Neural progenitor cell (in vitro differentiated cells): ENCODE data around the gene SNTG2. TPM values are rescaled to one million over a fixed set of nuclear protein-coding genes. Genes with fewer than 3 reads are reported as not detected.

ENCODE experiments used
- DNase-seq: peaks from one replicate; pipeline ENCODE4 v3.0.0-alpha.2; 2016; ENCODE audit warnings: low spot score
- H2AFZ ChIP-seq: fragments of 200-600 bp; sonication (generic); replicated peaks from 2 replicates; pipeline ENCODE4 v1.6.1; 2016; ENCODE audit warnings: antibody characterized with exemption
- H3F3A ChIP-seq: fragments of 200-600 bp; sonication (generic); 2 replicates; pipeline ENCODE4 v1.6.1; 2016; ENCODE audit warnings: antibody characterized with exemption, low read depth
- H3K27ac ChIP-seq: fragments of 200-600 bp; sonication (generic); 2 replicates; pipeline ENCODE4 v1.5.1; 2016; ENCODE audit warnings: mild to moderate bottlenecking
- H3K27me3 ChIP-seq: fragments of 200-600 bp; sonication (generic); 2 replicates; pipeline ENCODE4 v1.6.1; 2016; ENCODE audit warnings: mild to moderate bottlenecking, moderate library complexity
- H3K36me3 ChIP-seq: fragments of 200-600 bp; sonication (generic); 2 replicates; pipeline ENCODE4 v1.5.1; 2016
- H3K4me1 ChIP-seq: fragments of 200-600 bp; sonication (generic); 2 replicates; pipeline ENCODE4 v1.6.1; 2016; ENCODE audit warnings: mixed run types
- H3K4me2 ChIP-seq: fragments of 200-600 bp; sonication (generic); 2 replicates; pipeline ENCODE4 v1.6.1; 2016
- H3K4me3 ChIP-seq: fragments of 200-600 bp; sonication (generic); 2 replicates; pipeline ENCODE4 v1.5.1; 2016
- H3K79me2 ChIP-seq: fragments of 200-600 bp; sonication (generic); 2 replicates; pipeline ENCODE4 v1.6.1; 2016; ENCODE audit warnings: low read depth
- H3K9ac ChIP-seq: fragments of 200-600 bp; sonication (generic); 2 replicates; pipeline ENCODE4 v1.6.1; 2016
- H3K9me3 ChIP-seq: fragments of 200-600 bp; sonication (generic); 2 replicates; pipeline ENCODE4 v1.5.1; 2016; ENCODE audit warnings: low read depth
- H4K20me1 ChIP-seq: fragments of 200-600 bp; sonication (generic); 2 replicates; pipeline ENCODE4 v1.6.1; 2016; ENCODE audit warnings: low read depth
- H3K27ac Mint-ChIP-seq: 3 replicates; pipeline ENCODE4 v1.8.0; 2021; ENCODE audit warnings: mixed read lengths
- H3K27me3 Mint-ChIP-seq: 2 replicates; pipeline ENCODE4 v1.8.0; 2022; ENCODE audit warnings: low read depth, mild to moderate bottlenecking, inconsistent platforms, moderate library complexity, mixed read lengths; ENCODE audit not compliant: insufficient read depth
- H3K36me3 Mint-ChIP-seq: 3 replicates; pipeline ENCODE4 v1.8.0; 2021; ENCODE audit warnings: mixed read lengths
- H3K4me1 Mint-ChIP-seq: 3 replicates; pipeline ENCODE4 v1.8.0; 2021; ENCODE audit warnings: mixed read lengths
- H3K4me3 Mint-ChIP-seq: 3 replicates; pipeline ENCODE4 v1.8.0; 2021; ENCODE audit warnings: mild to moderate bottlenecking, moderate library complexity, mixed read lengths
- H3K9me3 Mint-ChIP-seq: 3 replicates; pipeline ENCODE4 v1.8.0; 2020; ENCODE audit warnings: mixed read lengths
- CTCF ChIP-seq: fragments of 200-600 bp; sonication (generic); IDR thresholded peaks from 2 replicates; pipeline ENCODE4 v1.5.1; 2017; ENCODE audit warnings: antibody characterized with exemption, mild to moderate bottlenecking
- EZH2 ChIP-seq: fragments of 200-600 bp; sonication (generic); IDR thresholded peaks from 2 replicates; pipeline ENCODE4 v1.6.1; 2017; ENCODE audit warnings: antibody characterized with exemption, mild to moderate bottlenecking, moderate library complexity
- EZH2phosphoT487 ChIP-seq: fragments of 200-600 bp; sonication (generic); IDR thresholded peaks from 2 replicates; pipeline ENCODE4 v1.6.1; 2017; ENCODE audit warnings: antibody characterized with exemption
- total RNA-seq: library from RNA; depleted of rRNA; stranded (reverse); fragments of >200 nt; gene quantifications from 2 replicates; pipeline ENCODE4 v1.2.3, GENCODE V29; 2015; ENCODE audit warnings: low replicate concordance

SNTG2 gene
- total RNA-seq, 1 donor from 2014 or later = 1.1 TPM

- H3K27me3 ChIP-seq = no peaks in the 10 kb centered on the region
- no peak overlapping the region for H2AFZ ChIP-seq
- H3K36me3 ChIP-seq = no peaks in the 10 kb centered on the region
- no peaks in the 10 kb centered on the region for H3K79me2 ChIP-seq
- Mint-ChIP-seq H3K27ac (peak overlapping the region; percentile 26), H3K9me3 (peaks cover 10% of the 10 kb centered on the region), H3K27me3 (peaks cover 6% of the 10 kb centered on the region), H3K4me3 (no peak overlapping the region), H3K36me3 (no peaks in the 10 kb centered on the region), H3K4me1 (peaks cover 10% of the 10 kb centered on the region)
- no peaks in the 10 kb centered on the region for H3K4me1 ChIP-seq
- no peaks in the 10 kb centered on the region for H3F3A ChIP-seq
- H3K27ac ChIP-seq = no peak overlapping the region
- no peak for DNase-seq
- H3K4me2 ChIP-seq = no peak overlapping the region
- no peaks in the 10 kb centered on the region for H4K20me1 ChIP-seq
- H3K9me3 ChIP-seq = no peaks in the 10 kb centered on the region
- H3K4me3 ChIP-seq = no peak overlapping the region
- TF ChIP-seq CTCF (no peak), EZH2 (no peak), EZH2phosphoT487 (no peak)
- no peak overlapping the region for H3K9ac ChIP-seq
These were observed 212.3 kb downstream of the SNTG2 start for GRCh38 chr2:1162768-1163584.

- no peaks in the 10 kb centered on the region for H3K36me3 Mint-ChIP-seq
These were observed 216.3 kb downstream of the SNTG2 start for GRCh38 chr2:1166976-1167375.

GRCh38 chr2:1168846-1169245 lies 218.2 kb downstream of the SNTG2 start:
- H3K9ac ChIP-seq = no peak overlapping the region
- no peaks in the 10 kb centered on the region for H4K20me1 ChIP-seq
- H3K36me3 ChIP-seq = no peaks in the 10 kb centered on the region
- Mint-ChIP-seq H3K27me3 (peaks cover 8% of the 10 kb centered on the region), H3K36me3 (no peaks in the 10 kb centered on the region), H3K9me3 (peaks cover 5% of the 10 kb centered on the region), H3K4me1 (peaks cover 6% of the 10 kb centered on the region), H3K4me3 (no peak overlapping the region), H3K27ac (no peak overlapping the region)
- H3K27me3 ChIP-seq = no peaks in the 10 kb centered on the region
- no peak for TF ChIP-seq CTCF
- no peak for TF ChIP-seq EZH2
- TF ChIP-seq EZH2phosphoT487 = no peak
- no peak overlapping the region for H2AFZ ChIP-seq
- no peaks in the 10 kb centered on the region for H3K79me2 ChIP-seq
- H3K9me3 ChIP-seq = peaks cover 4% of the 10 kb centered on the region
- H3K27ac ChIP-seq = no peak overlapping the region
- no peak overlapping the region for H3K4me2 ChIP-seq
- no peaks in the 10 kb centered on the region for H3K4me1 ChIP-seq
- no peak for DNase-seq
- H3F3A ChIP-seq = peaks cover 6% of the 10 kb centered on the region
- no peak overlapping the region for H3K4me3 ChIP-seq

More at GRCh38 chr2:1166976-1167375, 216.3 kb downstream of the SNTG2 start:
- Histone ChIP-seq H2AFZ (no peak overlapping the region), H3K9ac (no peak overlapping the region), H3K27ac (no peak overlapping the region), H3K36me3 (no peaks in the 10 kb centered on the region), H3K9me3 (no peaks in the 10 kb centered on the region), H3K4me3 (no peak overlapping the region), H3K4me2 (no peak overlapping the region), H3K79me2 (no peaks in the 10 kb centered on the region), H3F3A (no peaks in the 10 kb centered on the region), H4K20me1 (no peaks in the 10 kb centered on the region), H3K4me1 (no peaks in the 10 kb centered on the region), H3K27me3 (no peaks in the 10 kb centered on the region)
- Mint-ChIP-seq H3K27me3 (peaks cover 8% of the 10 kb centered on the region), H3K4me1 (peaks cover 16% of the 10 kb centered on the region), H3K4me3 (no peak overlapping the region), H3K9me3 (peaks cover 10% of the 10 kb centered on the region), H3K27ac (no peak overlapping the region)
- no peak for DNase-seq
- TF ChIP-seq EZH2phosphoT487 = no peak

GRCh38 chr2:1169291-1169949 lies 218.8 kb downstream of the SNTG2 start:
- no peak overlapping the region for H3K27ac ChIP-seq
- no peaks in the 10 kb centered on the region for H3K27me3 ChIP-seq
- Mint-ChIP-seq H3K9me3 (peaks cover 10% of the 10 kb centered on the region), H3K36me3 (no peaks in the 10 kb centered on the region), H3K27ac (no peak overlapping the region), H3K4me3 (no peak overlapping the region), H3K4me1 (peaks cover 6% of the 10 kb centered on the region), H3K27me3 (peaks cover 8% of the 10 kb centered on the region)
- H3K4me3 ChIP-seq = no peak overlapping the region
- no peaks in the 10 kb centered on the region for H3K36me3 ChIP-seq
- TF ChIP-seq EZH2phosphoT487 (no peak), EZH2 (no peak), CTCF (no peak)
- DNase-seq = no peak
- peaks cover 6% of the 10 kb centered on the region for H3F3A ChIP-seq
- peaks cover 9% of the 10 kb centered on the region for H3K9me3 ChIP-seq
- no peaks in the 10 kb centered on the region for H3K79me2 ChIP-seq
- no peak overlapping the region for H2AFZ ChIP-seq
- H3K9ac ChIP-seq = no peak overlapping the region
- no peaks in the 10 kb centered on the region for H3K4me1 ChIP-seq
- H3K4me2 ChIP-seq = no peak overlapping the region
- H4K20me1 ChIP-seq = no peaks in the 10 kb centered on the region
